NB4 (cell line): ENCODE measurements around the gene P3R3URF.
"Not testable (repeated sequence)": the region's sequence is repeated elsewhere in the genome, so short reads cannot be mapped to it uniquely, and the experiment has no call there.

Source experiments
- DNase-seq: peaks from one replicate; pipeline ENCODE4 v3.0.0; 2010; ENCODE audit warnings: low read depth
- H3K4me3 ChIP-seq: one replicate; pipeline ENCODE4 v1.5.1; 2011; ENCODE audit warnings: mild to moderate bottlenecking, low read depth, low read length, moderate library complexity
- CTCF ChIP-seq: IDR thresholded peaks from one replicate; pipeline ENCODE4 v1.5.1; 2012; ENCODE audit warnings: low read depth, low read length
- MAX ChIP-seq: IDR thresholded peaks from 2 replicates; pipeline ENCODE4 v1.6.1; 2011; ENCODE audit warnings: low read depth, low read length
- MYC ChIP-seq: IDR thresholded peaks from 2 replicates; pipeline ENCODE4 v1.6.1; 2011; ENCODE audit warnings: low read depth, low read length
- POLR2A ChIP-seq: IDR thresholded peaks from 2 replicates; pipeline ENCODE4 v1.6.1; 2011; ENCODE audit warnings: mild to moderate bottlenecking; ENCODE audit not compliant: insufficient read length; ENCODE audit errors: extremely low read depth

The P3R3URF gene

GRCh38 chr1:46176211-46176865, at the start of gene P3R3URF:
Gene P3R3URF (minus strand): TSS chr1:46176488. CDS start chr1:46176471, 17 bp downstream.
- DNase-seq = peak; percentile 60
- no peak within 1 kb of the TSS for H3K4me3 ChIP-seq
- TF ChIP-seq POLR2A (no peak), MYC (no peak), CTCF (no peak), MAX (no peak)

- no peak overlapping the region for H3K4me3 ChIP-seq
- no peak for DNase-seq
- TF ChIP-seq CTCF (no peak), MYC (no peak), POLR2A (no peak), MAX (no peak)
Observed at GRCh38 chr1:46224966-46225365, 48.7 kb upstream of the P3R3URF start.

GRCh38 chr1:46223472-46223943, 47.2 kb upstream of the P3R3URF start:
- TF ChIP-seq MAX = peak; percentile 13; the same call in 1 of the 2 replicates
- TF ChIP-seq CTCF = peak; percentile 95
- TF ChIP-seq POLR2A = no peak
- TF ChIP-seq MYC = 0 out of 2 replicates have a peak, but pooled peaks have one; percentile 23
- H3K4me3 ChIP-seq = no peak overlapping the region
- DNase-seq = peak; percentile 86

- H3K4me3 ChIP-seq = not testable (repeated sequence)
Observed at GRCh38 chr1:46223055-46223454, 46.8 kb upstream of the P3R3URF start.

GRCh38 chr1:46221749-46222148, 45.5 kb upstream of the P3R3URF start:
- no peak overlapping the region for H3K4me3 ChIP-seq
- TF ChIP-seq POLR2A (no peak), MAX (no peak), CTCF (no peak), MYC (no peak)
- no peak for DNase-seq

More at GRCh38 chr1:46223055-46223454, 46.8 kb upstream of the P3R3URF start:
- DNase-seq = not testable (repeated sequence)

GRCh38 chr1:46220808-46221207, 44.5 kb upstream of the P3R3URF start:
- TF ChIP-seq MYC (no peak), POLR2A (no peak), MAX (no peak), CTCF (no peak)
- no peak overlapping the region for H3K4me3 ChIP-seq
- DNase-seq = no peak
